Measurements from ENCODE around the gene ALOX15B. TPM values are rescaled to one million over a fixed set of nuclear protein-coding genes. Genes with fewer than 3 reads are reported as not detected.
A peak's percentile ranks its signal among the peaks of the same experiment; 100 is the strongest.

Gene ALOX15B
- total and polyA plus RNA-seq, 2 donors from 2014 or later: 0.15 to 8.0 TPM

DNA sequence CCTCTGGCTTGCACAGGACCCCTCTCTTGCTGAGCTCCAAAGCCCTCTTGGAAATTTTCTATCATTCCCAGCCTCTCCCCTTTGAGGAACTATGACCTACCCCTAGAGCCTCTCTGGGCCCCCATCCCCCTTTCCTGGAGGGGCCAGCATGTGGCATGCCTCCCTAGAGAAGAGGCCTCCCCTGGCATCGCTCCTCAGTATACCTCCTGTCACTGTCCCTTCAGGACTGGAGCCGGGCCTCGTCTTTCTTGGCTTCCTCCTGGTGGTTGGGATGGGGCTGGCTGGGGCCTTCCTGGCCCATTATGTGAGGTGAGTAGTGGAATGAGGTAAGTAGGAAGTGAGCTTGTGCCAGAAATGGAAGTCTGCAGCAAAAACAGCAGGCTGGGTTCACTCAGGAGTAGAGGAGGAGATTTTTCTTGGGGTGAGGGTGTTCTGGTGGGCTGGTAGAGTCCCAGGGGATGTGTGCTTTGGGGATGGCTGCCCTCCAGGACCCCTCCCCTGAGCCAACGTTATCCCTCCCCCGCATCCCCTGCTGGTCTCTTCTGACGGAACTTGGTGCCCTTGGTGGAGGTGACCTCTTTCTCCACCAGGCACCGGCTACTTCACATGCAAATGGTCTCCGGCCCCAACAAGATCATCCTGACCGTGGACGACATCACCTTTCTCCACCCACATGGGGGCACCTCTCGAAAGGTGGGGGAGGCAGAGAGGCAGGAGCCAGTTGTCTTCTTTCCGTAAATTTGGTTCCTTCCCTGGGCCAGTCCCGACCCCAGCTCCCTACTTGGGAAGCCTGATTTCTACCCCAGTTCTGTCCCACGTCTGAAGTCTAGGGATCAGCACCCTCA lies 31.8 kb upstream of the ALOX15B start:
- Histone ChIP-seq H3K27me3 (ENCODE audit: control insufficient read depth, insufficient read depth, low read length) (peaks cover 15% of the 10 kb centered on the region), H3K9ac (ENCODE audit: low read length in 3 of 3) (no peak overlapping the region), H3K27ac (ENCODE audit: low read depth in 2 of 2, low read length in 2 of 2) (no peak overlapping the region), H3K4me3 (ENCODE audit: low read length in 3 of 3) (no peak overlapping the region), H3K4me1 (ENCODE audit: control insufficient read depth in 2 of 3, insufficient read depth in 2 of 3, low read depth in 1 of 3, low read length in 3 of 3) (peaks cover 0 to 1% (median 0%) of the 10 kb centered on the region in 3 donors), H3K9me3 (ENCODE audit: control insufficient read depth in 2 of 3, insufficient read depth in 1 of 3, low read length in 3 of 3) (no peaks in the 10 kb centered on the region), H3K36me3 (ENCODE audit: control insufficient read depth in 2 of 3, insufficient read depth in 3 of 3, low read length in 3 of 3) (no peaks in the 10 kb centered on the region)
- intact Hi-C loops (cut with DNase I): no loop called here
- TF ChIP-seq, protein P1, sequence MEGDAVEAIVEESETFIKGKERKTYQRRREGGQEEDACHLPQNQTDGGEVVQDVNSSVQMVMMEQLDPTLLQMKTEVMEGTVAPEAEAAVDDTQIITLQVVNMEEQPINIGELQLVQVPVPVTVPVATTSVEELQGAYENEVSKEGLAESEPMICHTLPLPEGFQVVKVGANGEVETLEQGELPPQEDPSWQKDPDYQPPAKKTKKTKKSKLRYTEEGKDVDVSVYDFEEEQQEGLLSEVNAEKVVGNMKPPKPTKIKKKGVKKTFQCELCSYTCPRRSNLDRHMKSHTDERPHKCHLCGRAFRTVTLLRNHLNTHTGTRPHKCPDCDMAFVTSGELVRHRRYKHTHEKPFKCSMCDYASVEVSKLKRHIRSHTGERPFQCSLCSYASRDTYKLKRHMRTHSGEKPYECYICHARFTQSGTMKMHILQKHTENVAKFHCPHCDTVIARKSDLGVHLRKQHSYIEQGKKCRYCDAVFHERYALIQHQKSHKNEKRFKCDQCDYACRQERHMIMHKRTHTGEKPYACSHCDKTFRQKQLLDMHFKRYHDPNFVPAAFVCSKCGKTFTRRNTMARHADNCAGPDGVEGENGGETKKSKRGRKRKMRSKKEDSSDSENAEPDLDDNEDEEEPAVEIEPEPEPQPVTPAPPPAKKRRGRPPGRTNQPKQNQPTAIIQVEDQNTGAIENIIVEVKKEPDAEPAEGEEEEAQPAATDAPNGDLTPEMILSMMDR (IDR thresholded peaks at IDR 0.05; ENCODE audit: borderline replicate concordance, extremely low read depth, insufficient read depth): no peak
- FAIRE-seq: no peak
- DNase-seq: peak in 1 of 5 donors; percentile 51

DNA sequence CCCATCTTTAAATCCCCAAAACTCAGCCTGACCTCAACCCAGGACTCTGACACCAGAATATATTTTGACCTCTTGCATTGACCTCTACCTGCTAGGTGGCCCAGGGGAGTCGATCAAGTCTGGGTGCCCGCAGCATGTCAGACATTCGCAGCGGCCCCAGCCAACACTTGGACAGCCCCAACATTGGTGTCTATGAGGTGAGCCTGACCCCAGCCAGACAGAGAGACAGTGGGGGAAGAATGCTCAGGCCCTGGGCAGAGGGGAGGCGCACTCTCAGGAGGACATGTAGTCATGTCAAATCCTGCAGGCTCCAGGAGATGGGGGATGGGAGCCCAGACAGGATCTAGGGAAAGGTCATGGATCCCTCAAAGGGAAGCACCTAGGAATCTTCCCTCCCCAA lies 31.0 kb upstream of the ALOX15B start:
- TF ChIP-seq, protein P1 (IDR thresholded peaks at IDR 0.05; ENCODE audit: borderline replicate concordance, extremely low read depth, insufficient read depth): no peak
- Histone ChIP-seq H3K4me1 (ENCODE audit: control insufficient read depth in 2 of 3, insufficient read depth in 2 of 3, low read depth in 1 of 3, low read length in 3 of 3) (no peaks in the 10 kb centered on the region), H3K9ac (ENCODE audit: low read length in 3 of 3) (no peak overlapping the region), H3K9me3 (ENCODE audit: control insufficient read depth in 2 of 3, insufficient read depth in 1 of 3, low read length in 3 of 3) (no peaks in the 10 kb centered on the region), H3K36me3 (ENCODE audit: control insufficient read depth in 2 of 3, insufficient read depth in 3 of 3, low read length in 3 of 3) (no peaks in the 10 kb centered on the region), H3K27ac (ENCODE audit: low read depth in 2 of 2, low read length in 2 of 2) (no peak overlapping the region), H3K4me3 (ENCODE audit: low read length in 3 of 3) (no peak overlapping the region), H3K27me3 (ENCODE audit: control insufficient read depth, insufficient read depth, low read length) (peaks cover 13% of the 10 kb centered on the region)
- intact Hi-C loops (cut with DNase I): no loop called here
- FAIRE-seq: no peak
- DNase-seq: peak in 1 of 5 donors; percentile 38

DNA sequence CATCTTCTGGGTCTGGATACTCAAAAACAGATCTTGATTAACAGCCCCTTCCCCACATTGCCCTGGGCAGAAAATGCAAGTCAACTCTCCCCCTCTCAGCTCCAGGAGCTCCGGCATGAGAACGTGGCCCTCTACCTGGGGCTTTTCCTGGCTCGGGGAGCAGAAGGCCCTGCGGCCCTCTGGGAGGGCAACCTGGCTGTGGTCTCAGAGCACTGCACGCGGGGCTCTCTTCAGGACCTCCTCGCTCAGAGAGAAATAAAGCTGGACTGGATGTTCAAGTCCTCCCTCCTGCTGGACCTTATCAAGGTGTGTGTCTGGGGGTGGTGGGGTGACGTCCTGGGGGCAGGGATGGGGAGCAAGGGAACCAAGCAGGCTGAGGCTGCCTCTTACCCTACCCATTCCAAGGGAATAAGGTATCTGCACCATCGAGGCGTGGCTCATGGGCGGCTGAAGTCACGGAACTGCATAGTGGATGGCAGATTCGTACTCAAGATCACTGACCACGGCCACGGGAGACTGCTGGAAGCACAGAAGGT lies 26.7 kb upstream of the ALOX15B start:
- H3K36me3 ChIP-seq (ENCODE audit: control insufficient read depth in 2 of 3, insufficient read depth in 3 of 3, low read length in 3 of 3): no peaks in the 10 kb centered on the region
- intact Hi-C loops (cut with DNase I): no loop called here
- DNase-seq: no peak
- no peak overlapping the region for H3K4me3 ChIP-seq (ENCODE audit: low read length in 3 of 3)
- peaks cover 0 to 3% (median 0%) of the 10 kb centered on the region in 3 donors for H3K4me1 ChIP-seq (ENCODE audit: control insufficient read depth in 2 of 3, insufficient read depth in 2 of 3, low read depth in 1 of 3, low read length in 3 of 3)
- TF ChIP-seq, protein P1 (IDR thresholded peaks at IDR 0.05; ENCODE audit: borderline replicate concordance, extremely low read depth, insufficient read depth): no peak
- no peak overlapping the region for H3K9ac ChIP-seq (ENCODE audit: low read length in 3 of 3)
- no peaks in the 10 kb centered on the region for H3K27me3 ChIP-seq (ENCODE audit: control insufficient read depth, insufficient read depth, low read length)
- no peak overlapping the region for H3K27ac ChIP-seq (ENCODE audit: low read depth in 2 of 2, low read length in 2 of 2)
- FAIRE-seq: no peak
- H3K9me3 ChIP-seq (ENCODE audit: control insufficient read depth in 2 of 3, insufficient read depth in 1 of 3, low read length in 3 of 3): no peaks in the 10 kb centered on the region
